CD4-positive, CD25-positive, alpha-beta regulatory T cell (primary cell): ENCODE measurements around the gene NHP2. TPM values are rescaled to one million over a fixed set of nuclear protein-coding genes. Genes with fewer than 3 reads are reported as not detected.

Source experiments
- ATAC-seq, 2 donors: fragments of 150-1000 bp; cut with Tn5 transposase; one replicate each; pipeline ENCODE4 v1.10.0; 2021; ENCODE audit warnings: low read depth in 2 of 2, moderate number of reproducible peaks in 2 of 2, moderate library complexity in 1 of 2
- DNase-seq, 3 donors: peaks; one replicate each; pipeline versions ENCODE4 v3.0.0 to v3.0.0-alpha.2; 2012 to 2022; ENCODE audit warnings: mixed read lengths in 1 of 3
- H3K27ac ChIP-seq: one replicate; pipeline ENCODE4 v1.7.0; 2013; ENCODE audit warnings: mild to moderate bottlenecking, low read length; ENCODE audit not compliant: insufficient read depth, poor library complexity, severe bottlenecking
- H3K27me3 ChIP-seq: one replicate; pipeline ENCODE4 v1.7.0; 2013; ENCODE audit warnings: low read length; ENCODE audit not compliant: control insufficient read depth, insufficient read depth
- H3K36me3 ChIP-seq: one replicate; pipeline ENCODE4 v1.7.0; 2013; ENCODE audit warnings: mild to moderate bottlenecking, low read length, moderate library complexity; ENCODE audit not compliant: control insufficient read depth, insufficient read depth
- H3K4me1 ChIP-seq: 2 replicates; pipeline ENCODE4 v1.7.0; 2013; ENCODE audit warnings: mild to moderate bottlenecking, low read length; ENCODE audit not compliant: insufficient read depth, control insufficient read depth, poor library complexity, severe bottlenecking
- H3K4me3 ChIP-seq: one replicate; pipeline ENCODE4 v1.7.0; 2013; ENCODE audit warnings: low read depth, mild to moderate bottlenecking, low read length, moderate library complexity
- H3K9me3 ChIP-seq, 2 experiments: 1 replicate in 1 of 2; 2 replicates in 1 of 2; pipeline ENCODE4 v1.7.0; 2013; ENCODE audit warnings: low read length in 2 of 2, mild to moderate bottlenecking in 1 of 2, moderate library complexity in 1 of 2; ENCODE audit not compliant: control insufficient read depth in 2 of 2
- H3K27ac Mint-ChIP-seq, 3 donors: one replicate each; pipeline ENCODE4 v1.8.0; 2020 to 2022; ENCODE audit warnings: mild to moderate bottlenecking in 3 of 3, mixed read lengths in 3 of 3, moderate library complexity in 2 of 3
- H3K27me3 Mint-ChIP-seq: one replicate; pipeline ENCODE4 v1.8.0; 2022; ENCODE audit warnings: mild to moderate bottlenecking, mixed read lengths
- H3K36me3 Mint-ChIP-seq: one replicate; pipeline ENCODE4 v1.8.0; 2020; ENCODE audit warnings: mixed read lengths
- H3K4me1 Mint-ChIP-seq, 4 donors: one replicate each; pipeline ENCODE4 v1.8.0; 2020 to 2022; ENCODE audit warnings: mixed read lengths in 4 of 4, mild to moderate bottlenecking in 1 of 4
- H3K4me3 Mint-ChIP-seq, 4 donors: one replicate each; pipeline ENCODE4 v1.8.0; 2020 to 2022; ENCODE audit warnings: mild to moderate bottlenecking in 4 of 4, mixed read lengths in 4 of 4, moderate library complexity in 3 of 4
- H3K9me3 Mint-ChIP-seq, 7 donors: one replicate each; pipeline ENCODE4 v1.8.0; 2020 to 2022; ENCODE audit warnings: mixed read lengths in 7 of 7, mild to moderate bottlenecking in 3 of 7, moderate library complexity in 2 of 7
- polyA plus RNA-seq, 4 donors: library from polyadenylated mRNA; unstranded; fragments of 300-500 nt; fragmentation: Illumina TruSeq; gene quantifications; one replicate each; pipeline ENCODE4 v1.2.3, GENCODE V29; 2021
- total RNA-seq: library from RNA; stranded (reverse); gene quantifications from one replicate; pipeline ENCODE4 v1.2.3, GENCODE V29; 2022

The NHP2 gene
- total and polyA plus RNA-seq, 5 donors from 2014 or later = 43.7 to 198 (median 167) TPM

GRCh38 chr5:178187014-178187413 lies 33.3 kb upstream of the NHP2 start, which contains the start of gene GMCL2:
GMCL2 (minus strand) TSS chr5:178187371; CDS start chr5:178187299, 72 bp downstream.
- H3K27me3 ChIP-seq = no peaks in the 10 kb centered on the region
- H3K4me1 ChIP-seq = no peaks in the 10 kb centered on the region
- H3K9me3 Mint-ChIP-seq = no peaks in the 10 kb centered on the region
- no peaks in the 10 kb centered on the region for H3K36me3 Mint-ChIP-seq
- ATAC-seq = no peak
- H3K9me3 ChIP-seq = no peaks in the 10 kb centered on the region
- no peak within 1 kb of the TSS for H3K27ac ChIP-seq
- no peaks in the 10 kb centered on the region for H3K36me3 ChIP-seq
- H3K4me3 ChIP-seq = no peak within 1 kb of the TSS
- no peak within 1 kb of the TSS for H3K27ac Mint-ChIP-seq
- peaks cover 24% of the 10 kb centered on the region for H3K27me3 Mint-ChIP-seq
- DNase-seq = no peak
- peaks cover 0 to 5% (median 2%) of the 10 kb centered on the region in 4 donors for H3K4me1 Mint-ChIP-seq
- H3K4me3 Mint-ChIP-seq = no peak within 1 kb of the TSS

DNA sequence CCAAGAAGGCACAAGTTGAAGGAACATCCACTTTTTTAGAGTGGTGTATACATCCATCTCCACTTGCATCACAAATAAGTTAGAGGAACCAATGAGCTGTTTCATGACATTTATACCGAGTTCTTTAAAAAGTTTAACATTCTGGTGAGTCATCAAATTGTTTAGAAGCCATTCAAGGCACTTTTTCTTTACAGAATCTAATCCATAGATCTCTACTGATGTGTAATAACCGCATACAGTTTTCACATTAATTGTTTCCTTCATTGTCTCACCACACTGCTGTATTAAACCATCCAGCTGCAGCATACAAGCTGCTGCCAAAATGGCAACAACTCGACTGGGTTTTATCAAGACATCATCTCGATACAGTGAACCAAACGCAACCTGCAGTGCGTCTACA lies 32.7 kb upstream of the NHP2 start:
- H3K4me3 ChIP-seq = no peak overlapping the region
- no peaks in the 10 kb centered on the region for H3K4me1 ChIP-seq
- H3K27me3 Mint-ChIP-seq = peaks cover 21% of the 10 kb centered on the region
- no peaks in the 10 kb centered on the region for H3K9me3 ChIP-seq
- H3K27ac ChIP-seq = no peak overlapping the region
- no peaks in the 10 kb centered on the region for H3K36me3 ChIP-seq
- no peak overlapping the region for H3K27ac Mint-ChIP-seq
- no peaks in the 10 kb centered on the region for H3K27me3 ChIP-seq
- H3K4me1 Mint-ChIP-seq = peaks cover 0 to 7% (median 3%) of the 10 kb centered on the region in 4 donors
- no peaks in the 10 kb centered on the region for H3K9me3 Mint-ChIP-seq
- H3K36me3 Mint-ChIP-seq = no peaks in the 10 kb centered on the region
- DNase-seq = no peak
- H3K4me3 Mint-ChIP-seq = no peak overlapping the region
- no peak for ATAC-seq

DNA sequence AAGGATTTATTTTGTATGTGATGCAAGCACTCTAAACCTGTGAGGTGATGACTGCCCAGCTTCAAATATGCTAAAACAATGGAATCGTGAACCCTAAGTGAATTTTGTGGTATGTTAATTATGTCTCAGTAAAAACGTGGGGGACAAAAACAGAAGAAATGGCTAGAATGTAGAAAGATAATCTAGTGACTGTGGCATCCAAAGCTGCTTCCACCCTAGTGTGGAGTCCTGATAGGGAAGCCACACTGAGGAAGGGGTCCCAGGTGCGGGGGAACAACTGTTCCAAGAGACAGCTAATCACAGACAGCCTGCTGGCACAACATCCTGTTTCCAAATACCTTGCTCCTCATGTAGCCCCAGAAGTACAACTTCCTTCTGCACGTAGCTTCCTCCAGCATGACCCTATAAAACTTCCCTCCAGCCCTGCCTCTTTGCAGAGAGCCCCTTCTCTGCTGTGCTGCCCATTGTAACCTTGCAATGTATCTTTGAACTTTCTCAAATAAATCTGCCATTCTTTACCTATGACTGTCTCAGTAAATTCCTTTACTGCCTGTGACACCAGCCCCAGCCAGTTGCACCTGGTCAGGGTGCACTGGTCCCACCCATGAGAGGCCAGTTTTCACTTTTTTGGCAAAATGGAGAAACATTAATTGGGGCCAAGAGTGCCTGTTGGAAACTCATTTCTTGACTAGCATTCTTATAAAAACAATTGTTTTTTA lies 28.6 kb upstream of the NHP2 start:
- H3K4me1 ChIP-seq = no peaks in the 10 kb centered on the region
- H3K36me3 Mint-ChIP-seq = no peaks in the 10 kb centered on the region
- DNase-seq (peak in 1 of 3 donors; percentile 14), ATAC-seq (no peak)
- no peak overlapping the region for H3K27ac ChIP-seq
- H3K4me1 Mint-ChIP-seq = peaks cover 0 to 7% (median 3%) of the 10 kb centered on the region in 4 donors
- H3K27ac Mint-ChIP-seq = peak overlapping the region in 1 of 3 donors; percentile 81
- H3K4me3 Mint-ChIP-seq = no peak overlapping the region
- H3K27me3 ChIP-seq = no peaks in the 10 kb centered on the region
- no peaks in the 10 kb centered on the region for H3K9me3 ChIP-seq
- peaks cover 0 to 4% (median 0%) of the 10 kb centered on the region in 7 donors for H3K9me3 Mint-ChIP-seq
- no peaks in the 10 kb centered on the region for H3K36me3 ChIP-seq
- H3K4me3 ChIP-seq = no peak overlapping the region
- peaks cover 6% of the 10 kb centered on the region for H3K27me3 Mint-ChIP-seq

GRCh38 chr5:178180141-178180863 lies 26.6 kb upstream of the NHP2 start:
- Histone ChIP-seq H3K4me1 (no peaks in the 10 kb centered on the region), H3K36me3 (no peaks in the 10 kb centered on the region), H3K4me3 (no peak overlapping the region), H3K9me3 (no peaks in the 10 kb centered on the region), H3K27ac (no peak overlapping the region), H3K27me3 (no peaks in the 10 kb centered on the region)
- ATAC-seq (no peak), DNase-seq (no peak)
- H3K27me3 Mint-ChIP-seq = no peaks in the 10 kb centered on the region
- peaks cover 0 to 4% (median 0%) of the 10 kb centered on the region in 7 donors for H3K9me3 Mint-ChIP-seq
- H3K4me1 Mint-ChIP-seq = peaks cover 0 to 7% (median 3%) of the 10 kb centered on the region in 4 donors
- no peak overlapping the region for H3K4me3 Mint-ChIP-seq
- H3K36me3 Mint-ChIP-seq = no peaks in the 10 kb centered on the region
- H3K27ac Mint-ChIP-seq = no peak overlapping the region

DNA sequence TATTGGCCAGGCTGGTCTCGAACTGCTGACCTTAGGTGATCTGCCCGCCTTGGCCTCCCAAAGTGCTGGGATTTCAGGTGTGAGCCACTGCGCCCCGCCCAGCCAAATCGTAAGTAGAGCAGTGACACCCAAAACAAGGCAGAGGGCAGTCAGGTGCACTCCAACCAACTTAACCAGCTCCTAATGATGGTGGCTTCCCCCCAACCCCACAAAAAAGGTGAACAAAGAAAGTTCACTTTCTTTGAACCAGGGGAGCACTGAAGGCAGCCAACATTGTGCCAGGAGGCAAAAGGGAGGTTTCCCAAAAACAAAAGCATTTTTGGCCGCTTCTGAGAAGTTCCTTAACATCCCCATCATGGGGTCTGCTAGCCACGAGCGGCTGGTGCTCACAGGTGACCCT lies 23.9 kb upstream of the NHP2 start:
- Mint-ChIP-seq H3K9me3 (peaks cover 0 to 4% (median 0%) of the 10 kb centered on the region in 7 donors), H3K27me3 (no peaks in the 10 kb centered on the region), H3K27ac (no peak overlapping the region), H3K4me3 (no peak overlapping the region), H3K4me1 (peaks cover 0 to 7% (median 3%) of the 10 kb centered on the region in 4 donors), H3K36me3 (no peaks in the 10 kb centered on the region)
- Histone ChIP-seq H3K27me3 (no peaks in the 10 kb centered on the region), H3K27ac (no peak overlapping the region), H3K36me3 (no peaks in the 10 kb centered on the region), H3K9me3 (no peaks in the 10 kb centered on the region), H3K4me3 (no peak overlapping the region), H3K4me1 (no peaks in the 10 kb centered on the region)
- no peak for ATAC-seq
- no peak for DNase-seq

DNA sequence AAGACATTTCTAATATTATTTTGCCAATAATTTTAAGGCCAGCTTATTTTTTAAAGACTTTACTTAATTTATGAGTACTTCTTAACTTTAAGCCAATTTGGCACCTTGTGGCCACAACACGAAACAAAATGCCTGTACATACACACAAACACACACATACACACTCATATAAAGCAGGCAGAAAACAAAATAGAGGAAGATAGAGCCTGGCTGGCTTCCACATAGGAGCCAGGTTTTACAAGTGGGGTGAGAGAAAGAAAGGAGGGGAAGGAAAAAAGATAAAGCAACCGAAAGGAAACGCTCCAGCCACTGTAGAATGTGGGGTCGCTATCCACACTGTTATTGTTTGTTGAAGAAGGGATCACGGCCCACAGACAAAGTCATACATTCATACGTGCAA lies 23.1 kb upstream of the NHP2 start:
- ATAC-seq = no peak
- no peak overlapping the region for H3K4me3 ChIP-seq
- Mint-ChIP-seq H3K36me3 (no peaks in the 10 kb centered on the region), H3K27ac (peak overlapping the region in 1 of 3 donors; percentile 90), H3K9me3 (peaks cover 0 to 4% (median 0%) of the 10 kb centered on the region in 7 donors), H3K4me3 (no peak overlapping the region), H3K27me3 (no peaks in the 10 kb centered on the region), H3K4me1 (peaks cover 0 to under 1% (median 0%) of the 10 kb centered on the region in 4 donors)
- no peak overlapping the region for H3K27ac ChIP-seq
- no peak for DNase-seq
- no peaks in the 10 kb centered on the region for H3K9me3 ChIP-seq
- H3K27me3 ChIP-seq = no peaks in the 10 kb centered on the region
- no peaks in the 10 kb centered on the region for H3K4me1 ChIP-seq
- no peaks in the 10 kb centered on the region for H3K36me3 ChIP-seq

- H3K4me3 ChIP-seq = no peak overlapping the region
- DNase-seq (no peak), ATAC-seq (no peak)
- Mint-ChIP-seq H3K36me3 (no peaks in the 10 kb centered on the region), H3K9me3 (peaks cover 0 to 4% (median 0%) of the 10 kb centered on the region in 7 donors), H3K4me1 (no peaks in the 10 kb centered on the region), H3K27ac (no peak overlapping the region), H3K27me3 (peaks cover 5% of the 10 kb centered on the region), H3K4me3 (no peak overlapping the region)
- H3K36me3 ChIP-seq = no peaks in the 10 kb centered on the region
- no peaks in the 10 kb centered on the region for H3K9me3 ChIP-seq
- no peak overlapping the region for H3K27ac ChIP-seq
- no peaks in the 10 kb centered on the region for H3K4me1 ChIP-seq
- H3K27me3 ChIP-seq = no peaks in the 10 kb centered on the region
Observed at GRCh38 chr5:178174456-178174855, 20.8 kb upstream of the NHP2 start.
